GM06990 (cell line): ENCODE data around the gene ESF1.

Experiments
- DNase-seq: peaks from one replicate; pipeline ENCODE4 v3.0.0-alpha.2; 2011; ENCODE audit not compliant: insufficient read length; ENCODE audit errors: extremely low read depth
- H3K27me3 ChIP-seq: replicated peaks from 2 replicates; pipeline ENCODE4 v1.6.0; 2011; ENCODE audit warnings: low read length; ENCODE audit not compliant: control insufficient read depth, insufficient read depth
- H3K36me3 ChIP-seq: 2 replicates; pipeline ENCODE4 v1.5.1; 2011; ENCODE audit warnings: low read length; ENCODE audit not compliant: control insufficient read depth, insufficient read depth
- H3K4me3 ChIP-seq: replicated peaks from 2 replicates; pipeline ENCODE4 v1.5.1; 2011; ENCODE audit warnings: low read depth, mild to moderate bottlenecking, control low read depth, low read length
- CTCF ChIP-seq: IDR thresholded peaks from 2 replicates; pipeline ENCODE4 v1.5.1; 2011; ENCODE audit warnings: low read length, control low read depth, mild to moderate bottlenecking, inconsistent platforms; ENCODE audit not compliant: insufficient read depth, poor library complexity, severe bottlenecking

The ESF1 gene

GRCh38 chr20:13676682-13677081 lies 108.0 kb downstream of the ESF1 start:
- Histone ChIP-seq H3K27me3 (no peaks in the 10 kb centered on the region), H3K4me3 (no peak overlapping the region), H3K36me3 (no peaks in the 10 kb centered on the region)
- no peak for TF ChIP-seq CTCF
- DNase-seq, result no peak

- Histone ChIP-seq H3K36me3 (no peaks in the 10 kb centered on the region), H3K4me3 (no peak overlapping the region), H3K27me3 (no peaks in the 10 kb centered on the region)
- TF ChIP-seq CTCF, result no peak
- DNase-seq, result no peak
Measured at GRCh38 chr20:13672690-13673089, 112.0 kb downstream of the ESF1 start.

- TF ChIP-seq CTCF, result no peak
- Histone ChIP-seq H3K36me3 (no peaks in the 10 kb centered on the region), H3K4me3 (no peak overlapping the region), H3K27me3 (no peaks in the 10 kb centered on the region)
- DNase-seq, result no peak
Measured at GRCh38 chr20:13671916-13672378, 112.8 kb downstream of the ESF1 start.

- TF ChIP-seq CTCF, result no peak
- Histone ChIP-seq H3K27me3 (no peaks in the 10 kb centered on the region), H3K4me3 (no peak overlapping the region), H3K36me3 (no peaks in the 10 kb centered on the region)
- no peak for DNase-seq
Measured at GRCh38 chr20:13671512-13671911, 113.2 kb downstream of the ESF1 start.

GRCh38 chr20:13670160-13670559 lies 114.6 kb downstream of the ESF1 start:
- no peak for DNase-seq
- Histone ChIP-seq H3K27me3 (no peaks in the 10 kb centered on the region), H3K36me3 (no peaks in the 10 kb centered on the region), H3K4me3 (no peak overlapping the region)
- no peak for TF ChIP-seq CTCF

GRCh38 chr20:13665709-13666395 lies 118.9 kb downstream of the ESF1 start:
- no peak for DNase-seq
- no peak for TF ChIP-seq CTCF
- Histone ChIP-seq H3K27me3 (no peaks in the 10 kb centered on the region), H3K36me3 (no peaks in the 10 kb centered on the region), H3K4me3 (no peak overlapping the region)
